Measurements from ENCODE around the gene MRPL10.

The MRPL10 gene

GRCh38 chr17:47819475-47819874, 11.9 kb downstream of the MRPL10 start:
- no peak for FAIRE-seq

GRCh38 chr17:47818002-47818695, 13.2 kb downstream of the MRPL10 start:
- no peak for TF ChIP-seq CTCF (IDR thresholded peaks at IDR 0.05; ENCODE audit: insufficient read depth, missing control alignments)
- FAIRE-seq, result no peak
- DNase-seq (ENCODE audit: insufficient read length, low spot score), result no peak

More at GRCh38 chr17:47819475-47819874, 11.9 kb downstream of the MRPL10 start:
- DNase-seq (ENCODE audit: insufficient read length, low spot score), result no peak
- TF ChIP-seq CTCF (IDR thresholded peaks at IDR 0.05; ENCODE audit: insufficient read depth, missing control alignments), result no peak

- FAIRE-seq (no peak), DNase-seq (ENCODE audit: insufficient read length, low spot score) (no peak)
- TF ChIP-seq CTCF (IDR thresholded peaks at IDR 0.05; ENCODE audit: insufficient read depth, missing control alignments), result no peak
Measured at GRCh38 chr17:47816947-47817346, 14.4 kb downstream of the MRPL10 start.

GRCh38 chr17:47816111-47816735, 15.1 kb downstream of the MRPL10 start:
- TF ChIP-seq CTCF (IDR thresholded peaks at IDR 0.05; ENCODE audit: insufficient read depth, missing control alignments), result no peak
- FAIRE-seq, result no peak
- DNase-seq (ENCODE audit: insufficient read length, low spot score), result no peak

GRCh38 chr17:47815106-47815918, 16.0 kb downstream of the MRPL10 start:
- no peak for DNase-seq (ENCODE audit: insufficient read length, low spot score)
- no peak for TF ChIP-seq CTCF (IDR thresholded peaks at IDR 0.05; ENCODE audit: insufficient read depth, missing control alignments)
- FAIRE-seq, result no peak

- no peak for DNase-seq (ENCODE audit: insufficient read length, low spot score)
- FAIRE-seq, result no peak
- no peak for TF ChIP-seq CTCF (IDR thresholded peaks at IDR 0.05; ENCODE audit: insufficient read depth, missing control alignments)
Measured at GRCh38 chr17:47813512-47814031, 17.8 kb downstream of the MRPL10 start.

All from D721Med (cell line).